SU-DHL-6 (cell line): ENCODE results near the gene CCDC137.

Experiments
- H2AFZ ChIP-seq: fragments of 200-600 bp; sonication (generic); 2 replicates; pipeline ENCODE4 v1.6.1; 2014; ENCODE audit warnings: low read depth, mild to moderate bottlenecking, moderate library complexity, mixed read lengths, antibody characterized with exemption, low read length; ENCODE audit not compliant: severe bottlenecking
- H3F3A ChIP-seq: fragments of 200-600 bp; shearing (Covaris generic); 2 replicates; pipeline ENCODE4 v1.6.0; 2016; ENCODE audit warnings: antibody characterized with exemption, mild to moderate bottlenecking; ENCODE audit not compliant: insufficient read depth
- H3K27ac ChIP-seq: fragments of 200-600 bp; sonication (generic); 2 replicates; pipeline ENCODE4 v1.5.1; 2016; ENCODE audit warnings: low read depth, mild to moderate bottlenecking, low read length, moderate library complexity, mixed read lengths
- H3K27me3 ChIP-seq: fragments of 200-600 bp; sonication (generic), shearing (Covaris generic); 2 replicates; pipeline ENCODE4 v1.6.0; 2014; ENCODE audit warnings: mild to moderate bottlenecking, low read length
- H3K36me3 ChIP-seq: fragments of 200-600 bp; sonication (generic); 2 replicates; pipeline ENCODE4 v1.6.1; 2014; ENCODE audit warnings: mild to moderate bottlenecking, low read length, mixed read lengths
- H3K4me2 ChIP-seq: fragments of 300-600, 200-600 bp; shearing (Covaris generic), sonication (generic); 2 replicates; pipeline ENCODE4 v1.6.0; 2014; ENCODE audit warnings: low read length, low read depth, mild to moderate bottlenecking; ENCODE audit not compliant: poor library complexity, severe bottlenecking
- H3K4me3 ChIP-seq: fragments of 200-600 bp; sonication (generic); 2 replicates; pipeline ENCODE4 v1.5.1; 2014; ENCODE audit warnings: antibody characterized with exemption, low read length, mild to moderate bottlenecking, mixed read lengths; ENCODE audit not compliant: insufficient read depth, poor library complexity, severe bottlenecking
- H3K79me2 ChIP-seq: fragments of 200-600 bp; sonication (generic); 2 replicates; pipeline ENCODE4 v1.6.1; 2014; ENCODE audit warnings: mild to moderate bottlenecking, low read length, moderate library complexity; ENCODE audit not compliant: insufficient read depth
- H3K9ac ChIP-seq: fragments of 200-600 bp; sonication (generic); 2 replicates; pipeline ENCODE4 v1.7.0; 2014; ENCODE audit warnings: mild to moderate bottlenecking, low read length
- H3K9me2 ChIP-seq: fragments of 200-600 bp; sonication (generic); replicated peaks from 2 replicates; pipeline ENCODE4 v1.6.1; 2014; ENCODE audit warnings: low read length; ENCODE audit not compliant: insufficient read depth
- H3K9me3 ChIP-seq: fragments of 200-600 bp; sonication (generic); 2 replicates; pipeline ENCODE4 v1.6.1; 2014; ENCODE audit warnings: low read length, mixed read lengths; ENCODE audit not compliant: insufficient read depth
- H4K20me1 ChIP-seq: fragments of 200-600 bp; sonication (generic); 2 replicates; pipeline ENCODE4 v1.6.1; 2014; ENCODE audit warnings: low read depth, mild to moderate bottlenecking, antibody characterized with exemption, low read length, moderate library complexity, mixed read lengths
- CTCF ChIP-seq: fragments of 200-600 bp; sonication (generic); IDR thresholded peaks from one replicate; pipeline ENCODE4 v1.5.1; 2017; ENCODE audit warnings: antibody characterized with exemption, mild to moderate bottlenecking, low read length, moderate library complexity; ENCODE audit not compliant: insufficient read depth, poor library complexity, severe bottlenecking
- EZH2phosphoT487 ChIP-seq: fragments of 200-600 bp; sonication (generic), shearing (Covaris generic); conservative IDR thresholded peaks from 2 replicates; pipeline ENCODE4 v1.6.1; 2018; ENCODE audit warnings: mild to moderate bottlenecking, antibody characterized with exemption, low read length, moderate library complexity, mixed read lengths

CCDC137 gene

GRCh38 chr17:81652906-81653771 lies 13.4 kb upstream of the CCDC137 start:
- Histone ChIP-seq H4K20me1 (no peaks in the 10 kb centered on the region), H3K4me3 (no peak overlapping the region), H3K36me3 (no peaks in the 10 kb centered on the region), H2AFZ (no peak overlapping the region), H3K27me3 (no peaks in the 10 kb centered on the region), H3F3A (no peaks in the 10 kb centered on the region), H3K27ac (no peak overlapping the region), H3K4me2 (no peak overlapping the region), H3K9me3 (no peaks in the 10 kb centered on the region), H3K79me2 (no peaks in the 10 kb centered on the region), H3K9ac (no peak overlapping the region), H3K9me2 (no peaks in the 10 kb centered on the region)
- TF ChIP-seq CTCF (no peak), EZH2phosphoT487 (no peak)

GRCh38 chr17:81655378-81656117 lies 11.0 kb upstream of the CCDC137 start:
- no peak overlapping the region for H3K4me3 ChIP-seq
- no peaks in the 10 kb centered on the region for H3K9me3 ChIP-seq
- H3K27me3 ChIP-seq, result no peaks in the 10 kb centered on the region
- H4K20me1 ChIP-seq, result no peaks in the 10 kb centered on the region
- H3K4me2 ChIP-seq, result no peak overlapping the region
- H3K27ac ChIP-seq, result no peak overlapping the region
- no peak overlapping the region for H3K9ac ChIP-seq
- no peaks in the 10 kb centered on the region for H3K9me2 ChIP-seq
- no peaks in the 10 kb centered on the region for H3K36me3 ChIP-seq
- no peaks in the 10 kb centered on the region for H3F3A ChIP-seq
- no peaks in the 10 kb centered on the region for H3K79me2 ChIP-seq
- no peak for TF ChIP-seq CTCF
- no peak for TF ChIP-seq EZH2phosphoT487
- no peak overlapping the region for H2AFZ ChIP-seq

- Histone ChIP-seq H3K27ac (no peak within 1 kb of the TSS), H3K9me3 (no peaks in the 10 kb centered on the region), H3K4me3 (no peak within 1 kb of the TSS), H3K27me3 (no peaks in the 10 kb centered on the region), H2AFZ (no peak within 1 kb of the TSS), H3K36me3 (no peaks in the 10 kb centered on the region), H3K79me2 (no peaks in the 10 kb centered on the region), H3K4me2 (no peak within 1 kb of the TSS), H3K9me2 (no peaks in the 10 kb centered on the region), H3F3A (no peaks in the 10 kb centered on the region), H4K20me1 (no peaks in the 10 kb centered on the region), H3K9ac (no peak within 1 kb of the TSS)
- no peak for TF ChIP-seq EZH2phosphoT487
- no peak for TF ChIP-seq CTCF
Measured at GRCh38 chr17:81656118-81656743, 10.3 kb upstream of the CCDC137 start, which contains the start of gene PDE6G. PDE6G (minus strand) TSS chr17:81656542; CDS start chr17:81653305, 3,237 bp downstream.
